HFFc6 (cell line): ENCODE data around the gene TNFRSF21. TPM values are rescaled to one million over a fixed set of nuclear protein-coding genes. Genes with fewer than 3 reads are reported as not detected.

Experiments
- DNase-seq: peaks from one replicate; pipeline ENCODE4 v3.0.0-alpha.2; 2018
- H3K27ac Mint-ChIP-seq: 2 replicates; pipeline ENCODE4 v1.8.0; 2020; ENCODE audit warnings: mild to moderate bottlenecking, mixed read lengths
- H3K27me3 Mint-ChIP-seq: 2 replicates; pipeline ENCODE4 v1.8.0; 2021; ENCODE audit warnings: mild to moderate bottlenecking, moderate library complexity, mixed read lengths; ENCODE audit not compliant: insufficient read depth
- H3K36me3 Mint-ChIP-seq: 2 replicates; pipeline ENCODE4 v1.8.0; 2021; ENCODE audit warnings: low read depth, mixed read lengths
- H3K4me1 Mint-ChIP-seq: 2 replicates; pipeline ENCODE4 v1.8.0; 2020; ENCODE audit warnings: low read depth, mixed read lengths
- H3K4me3 Mint-ChIP-seq: 2 replicates; pipeline ENCODE4 v1.8.0; 2020; ENCODE audit warnings: mild to moderate bottlenecking, moderate library complexity, mixed read lengths
- H3K9me3 Mint-ChIP-seq: 2 replicates; pipeline ENCODE4 v1.8.0; 2020; ENCODE audit warnings: mild to moderate bottlenecking, mixed read lengths
- total RNA-seq, 6 experiments: library from RNA; stranded (reverse); fragmentation: NEBNext Ultra II Directional; extraction: Animal tissue kit (Norgen Biotek cat#: 25700); gene quantifications; 2 replicates in 1 of 6; 3 replicates in 5 of 6; pipeline ENCODE4 v1.2.3, GENCODE V29; 2021
- TF ChIP-seq, protein P1 (sequence below): fragments of 200-600 bp; sonication (generic); IDR thresholded peaks from 2 replicates; pipeline ENCODE4 v1.5.0; 2021; ENCODE audit warnings: antibody characterized with exemption, mild to moderate bottlenecking

TNFRSF21 gene
- total RNA-seq, 6 experiments from 2014 or later, result 1.6 to 20.4 (median 2.2) TPM

DNA sequence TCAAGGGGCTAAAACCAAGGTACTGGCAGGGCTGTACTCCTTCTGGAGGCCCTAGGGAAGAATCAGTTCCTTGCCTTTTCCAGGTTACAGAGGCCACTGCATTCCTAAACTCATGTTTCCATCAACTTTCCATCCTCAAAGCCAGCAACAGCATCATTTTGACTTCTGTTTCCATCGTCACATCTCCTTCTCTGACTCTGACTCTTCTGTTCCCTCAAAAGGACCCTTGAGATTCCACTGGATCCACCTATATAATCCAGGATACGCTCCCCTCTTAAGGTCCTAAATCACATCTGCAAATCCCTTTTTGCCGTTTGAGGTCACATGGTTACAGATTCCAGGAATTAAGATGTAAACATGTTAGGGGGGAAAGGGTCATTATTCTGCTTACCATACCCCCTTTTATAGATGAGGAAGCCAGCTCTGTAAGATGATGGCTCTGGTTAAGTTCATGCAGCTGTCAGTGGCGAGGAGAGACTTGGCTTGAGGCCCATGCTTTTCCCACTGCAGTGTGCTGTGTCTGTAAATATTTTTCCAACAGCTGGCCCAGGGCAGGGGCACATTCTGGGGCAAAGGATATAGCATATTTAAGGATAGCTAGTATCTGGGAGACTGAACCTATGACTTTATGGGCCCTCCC is 114.6 kb downstream of the TNFRSF21 start:
- Mint-ChIP-seq H3K27me3 (no peaks in the 10 kb centered on the region), H3K27ac (no peak overlapping the region), H3K36me3 (no peaks in the 10 kb centered on the region), H3K4me1 (peaks cover 7% of the 10 kb centered on the region; the same call in 1 of the 2 replicates), H3K9me3 (no peaks in the 10 kb centered on the region), H3K4me3 (no peak overlapping the region)
- TF ChIP-seq, protein P1, sequence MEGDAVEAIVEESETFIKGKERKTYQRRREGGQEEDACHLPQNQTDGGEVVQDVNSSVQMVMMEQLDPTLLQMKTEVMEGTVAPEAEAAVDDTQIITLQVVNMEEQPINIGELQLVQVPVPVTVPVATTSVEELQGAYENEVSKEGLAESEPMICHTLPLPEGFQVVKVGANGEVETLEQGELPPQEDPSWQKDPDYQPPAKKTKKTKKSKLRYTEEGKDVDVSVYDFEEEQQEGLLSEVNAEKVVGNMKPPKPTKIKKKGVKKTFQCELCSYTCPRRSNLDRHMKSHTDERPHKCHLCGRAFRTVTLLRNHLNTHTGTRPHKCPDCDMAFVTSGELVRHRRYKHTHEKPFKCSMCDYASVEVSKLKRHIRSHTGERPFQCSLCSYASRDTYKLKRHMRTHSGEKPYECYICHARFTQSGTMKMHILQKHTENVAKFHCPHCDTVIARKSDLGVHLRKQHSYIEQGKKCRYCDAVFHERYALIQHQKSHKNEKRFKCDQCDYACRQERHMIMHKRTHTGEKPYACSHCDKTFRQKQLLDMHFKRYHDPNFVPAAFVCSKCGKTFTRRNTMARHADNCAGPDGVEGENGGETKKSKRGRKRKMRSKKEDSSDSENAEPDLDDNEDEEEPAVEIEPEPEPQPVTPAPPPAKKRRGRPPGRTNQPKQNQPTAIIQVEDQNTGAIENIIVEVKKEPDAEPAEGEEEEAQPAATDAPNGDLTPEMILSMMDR, result no peak
- DNase-seq, result no peak

DNA sequence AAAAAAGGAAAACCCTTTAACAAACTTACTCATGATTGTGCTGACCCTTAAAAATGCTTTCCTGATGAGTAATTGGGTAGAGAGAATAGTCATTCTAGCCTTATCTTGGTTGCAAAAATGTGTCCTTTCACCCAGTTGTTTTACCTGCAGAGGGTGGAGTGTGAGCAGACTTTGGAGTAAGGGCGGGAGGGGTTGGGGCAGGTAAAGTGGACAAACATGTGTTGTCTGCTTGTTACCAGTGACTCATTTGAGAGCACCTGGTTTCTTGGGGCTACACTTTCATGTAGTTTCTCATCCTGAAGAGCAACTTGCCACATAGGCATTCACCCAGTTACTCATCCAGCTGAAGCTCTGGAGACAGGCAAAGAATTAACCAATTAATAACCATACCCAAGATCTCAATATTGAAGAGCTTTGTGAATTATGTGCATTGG is 121.1 kb downstream of the TNFRSF21 start:
- DNase-seq, result peak; percentile 67
- Mint-ChIP-seq H3K27ac (peak overlapping the region; percentile 89), H3K4me3 (peak overlapping the region; percentile 63), H3K4me1 (peaks cover 38% of the 10 kb centered on the region), H3K27me3 (no peaks in the 10 kb centered on the region), H3K9me3 (no peaks in the 10 kb centered on the region), H3K36me3 (no peaks in the 10 kb centered on the region)
- TF ChIP-seq, protein P1, result no peak

DNA sequence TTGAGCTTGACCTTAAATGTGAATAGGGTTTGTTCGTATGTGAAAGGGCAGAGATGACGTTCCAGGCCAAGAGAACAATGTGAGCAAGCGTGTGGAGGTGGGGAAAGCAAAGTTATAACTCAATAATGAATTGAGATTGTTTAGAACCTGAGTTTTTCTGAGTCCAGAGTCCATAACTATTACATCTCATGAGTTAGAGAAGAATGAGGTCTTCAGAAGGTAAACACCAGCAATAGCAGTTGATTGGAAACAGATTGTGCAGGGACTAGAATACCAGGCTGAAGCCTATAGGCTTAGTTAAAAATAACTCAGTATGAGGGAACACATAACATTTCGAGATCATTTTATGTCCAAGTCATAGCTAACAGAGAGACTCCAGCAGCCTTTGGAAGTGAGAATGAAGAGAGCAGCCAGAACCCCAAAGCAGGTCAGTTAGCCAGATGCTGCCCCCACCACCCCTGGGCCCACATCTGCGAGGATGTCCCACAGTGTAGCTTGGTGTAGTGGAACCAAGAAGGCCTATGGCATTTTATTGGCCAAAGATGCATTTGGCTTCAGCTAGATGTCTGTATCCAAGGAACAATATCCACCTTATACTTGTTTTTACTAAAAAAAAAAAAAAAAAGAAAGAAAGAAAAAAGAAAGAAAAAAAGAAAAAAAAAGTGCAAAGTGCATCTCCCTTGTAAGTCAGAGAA is 121.7 kb downstream of the TNFRSF21 start:
- peak; percentile 46 for DNase-seq
- TF ChIP-seq, protein P1, result no peak
- H3K27ac Mint-ChIP-seq, result peak overlapping the region; percentile 89

DNA sequence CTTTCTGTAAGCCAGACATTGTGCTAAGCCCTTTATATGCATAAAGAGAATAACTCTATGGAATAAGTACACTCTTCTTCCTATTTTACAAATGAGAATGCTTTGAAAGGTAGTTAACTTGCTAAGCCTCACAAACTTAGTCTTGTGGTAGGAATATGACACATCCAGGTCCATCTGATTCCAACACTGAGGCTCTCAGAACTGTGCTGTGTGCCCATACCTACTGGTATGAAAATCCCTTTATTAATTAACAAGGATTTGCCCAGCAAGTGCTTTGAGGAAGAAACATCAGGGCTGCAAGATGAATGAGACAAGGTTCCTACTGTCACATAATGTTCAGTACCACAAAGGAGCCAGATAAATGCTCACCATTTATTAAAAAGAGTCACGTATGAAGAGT is 122.6 kb downstream of the TNFRSF21 start:
- no peak overlapping the region for H3K4me3 Mint-ChIP-seq
- no peaks in the 10 kb centered on the region for H3K9me3 Mint-ChIP-seq
- H3K4me1 Mint-ChIP-seq, result peaks cover 38% of the 10 kb centered on the region
- no peaks in the 10 kb centered on the region for H3K36me3 Mint-ChIP-seq
- TF ChIP-seq, protein P1, result no peak
- no peak overlapping the region for H3K27ac Mint-ChIP-seq
- no peak for DNase-seq
- H3K27me3 Mint-ChIP-seq, result no peaks in the 10 kb centered on the region

More for the DNA sequence above, 121.7 kb downstream of the TNFRSF21 start:
- Mint-ChIP-seq H3K36me3 (no peaks in the 10 kb centered on the region), H3K9me3 (no peaks in the 10 kb centered on the region), H3K4me1 (peaks cover 38% of the 10 kb centered on the region), H3K4me3 (peak overlapping the region; percentile 63), H3K27me3 (no peaks in the 10 kb centered on the region)

DNA sequence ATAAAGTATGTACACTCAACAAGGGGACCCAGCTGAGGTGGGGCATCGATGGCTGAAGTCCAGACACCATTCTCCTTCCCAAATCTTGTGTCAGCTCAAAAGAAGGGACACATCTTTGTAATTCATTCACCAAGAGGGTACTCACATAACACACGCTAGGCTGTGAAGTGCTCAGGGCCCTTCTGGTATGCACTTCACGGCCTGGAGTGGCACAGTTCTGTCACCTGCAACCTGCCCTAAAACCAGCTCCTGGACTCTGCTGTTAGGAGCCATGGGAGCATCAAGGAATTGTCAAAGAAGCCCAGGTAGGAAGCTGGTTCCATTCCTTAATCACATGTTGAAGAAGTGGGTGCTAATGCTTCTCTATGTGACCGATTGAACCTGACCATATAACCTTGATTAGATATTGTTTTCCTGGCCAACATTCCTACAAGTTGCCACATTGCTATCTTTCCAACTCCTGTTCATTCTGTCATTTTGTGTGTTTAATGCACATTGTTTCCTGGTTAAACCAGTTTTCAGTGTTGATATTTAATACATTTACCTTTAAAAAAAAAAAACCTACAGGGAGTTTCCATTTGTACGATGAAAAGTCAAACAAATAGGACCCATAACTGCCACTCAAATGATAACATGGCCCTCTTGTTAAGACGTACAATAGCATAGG is 127.3 kb downstream of the TNFRSF21 start:
- TF ChIP-seq, protein P1, result no peak
- Mint-ChIP-seq H3K27ac (no peak overlapping the region), H3K4me3 (no peak overlapping the region), H3K36me3 (no peaks in the 10 kb centered on the region), H3K9me3 (no peaks in the 10 kb centered on the region; the same call in 1 of the 2 replicates), H3K27me3 (no peaks in the 10 kb centered on the region; the same call in 1 of the 2 replicates), H3K4me1 (peaks cover 31% of the 10 kb centered on the region)
- no peak for DNase-seq
